ENCODE results near the gene SLC9C1. TPM values are rescaled to one million over a fixed set of nuclear protein-coding genes. Genes with fewer than 3 reads are reported as not detected.

The SLC9C1 gene
- total RNA-seq, 6 experiments from 2014 or later, result not detected

GRCh38 chr3:112104774-112105173, 189.2 kb downstream of the SLC9C1 start:
- no peak overlapping the region for H3K4me3 Mint-ChIP-seq
- peaks cover 10% of the 10 kb centered on the region for H3K36me3 Mint-ChIP-seq (ENCODE audit: low read depth)
- H3K27ac Mint-ChIP-seq, result no peak overlapping the region
- H3K4me1 Mint-ChIP-seq (ENCODE audit: low read depth), result peaks cover 23% of the 10 kb centered on the region
- no peak for DNase-seq
- H3K9me3 Mint-ChIP-seq, result no peaks in the 10 kb centered on the region
- H3K27me3 Mint-ChIP-seq (ENCODE audit: insufficient read depth), result no peaks in the 10 kb centered on the region; the same call in 1 of the 2 replicates
- TF ChIP-seq CTCF (IDR thresholded peaks at IDR 0.05), result no peak

GRCh38 chr3:112101916-112102315, 192.1 kb downstream of the SLC9C1 start:
- peaks cover 21% of the 10 kb centered on the region for H3K36me3 Mint-ChIP-seq (ENCODE audit: low read depth)
- no peak for TF ChIP-seq CTCF (IDR thresholded peaks at IDR 0.05)
- H3K27ac Mint-ChIP-seq, result peak overlapping the region; percentile 61
- no peaks in the 10 kb centered on the region for H3K9me3 Mint-ChIP-seq
- H3K4me3 Mint-ChIP-seq, result peak overlapping the region; percentile 17
- DNase-seq, result peak; percentile 88
- H3K27me3 Mint-ChIP-seq (ENCODE audit: insufficient read depth), result no peaks in the 10 kb centered on the region
- H3K4me1 Mint-ChIP-seq (ENCODE audit: low read depth), result peaks cover 39% of the 10 kb centered on the region

GRCh38 chr3:112097378-112097777, 196.6 kb downstream of the SLC9C1 start:
- Mint-ChIP-seq H3K4me1 (ENCODE audit: low read depth) (peaks cover 67% of the 10 kb centered on the region), H3K4me3 (0 out of 2 replicates have a peak overlapping the region, but pooled peaks have one; percentile 1), H3K36me3 (ENCODE audit: low read depth) (peaks cover 44% of the 10 kb centered on the region), H3K27ac (peak overlapping the region; percentile 37), H3K27me3 (ENCODE audit: insufficient read depth) (no peaks in the 10 kb centered on the region), H3K9me3 (peaks cover 9% of the 10 kb centered on the region)
- TF ChIP-seq CTCF (IDR thresholded peaks at IDR 0.05), result no peak
- DNase-seq, result peak; percentile 99

- H3K9me3 Mint-ChIP-seq, result peaks cover 9% of the 10 kb centered on the region
- peak overlapping the region; percentile 74 for H3K27ac Mint-ChIP-seq
Observed at GRCh38 chr3:112096176-112096575, 197.8 kb downstream of the SLC9C1 start.

GRCh38 chr3:112095731-112096130, 198.3 kb downstream of the SLC9C1 start:
- Mint-ChIP-seq H3K27ac (peak overlapping the region; percentile 74), H3K4me3 (peak overlapping the region; percentile 39), H3K9me3 (peaks cover 9% of the 10 kb centered on the region), H3K36me3 (ENCODE audit: low read depth) (peaks cover 49% of the 10 kb centered on the region), H3K4me1 (ENCODE audit: low read depth) (peaks cover 64% of the 10 kb centered on the region), H3K27me3 (ENCODE audit: insufficient read depth) (no peaks in the 10 kb centered on the region)
- no peak for DNase-seq
- TF ChIP-seq CTCF (IDR thresholded peaks at IDR 0.05), result no peak

More at GRCh38 chr3:112096176-112096575, 197.8 kb downstream of the SLC9C1 start:
- Mint-ChIP-seq H3K36me3 (ENCODE audit: low read depth) (peaks cover 45% of the 10 kb centered on the region), H3K4me3 (peak overlapping the region; percentile 39; the same call in 1 of the 2 replicates), H3K4me1 (ENCODE audit: low read depth) (peaks cover 63% of the 10 kb centered on the region), H3K27me3 (ENCODE audit: insufficient read depth) (no peaks in the 10 kb centered on the region)
- peak; percentile 84 for DNase-seq
- TF ChIP-seq CTCF (IDR thresholded peaks at IDR 0.05), result no peak

- DNase-seq, result no peak
- no peak for TF ChIP-seq CTCF (IDR thresholded peaks at IDR 0.05)
- Mint-ChIP-seq H3K36me3 (ENCODE audit: low read depth) (peaks cover 43% of the 10 kb centered on the region), H3K27me3 (ENCODE audit: insufficient read depth) (no peaks in the 10 kb centered on the region), H3K27ac (peak overlapping the region; percentile 75), H3K9me3 (peaks cover 9% of the 10 kb centered on the region), H3K4me1 (ENCODE audit: low read depth) (peaks cover 84% of the 10 kb centered on the region), H3K4me3 (peak overlapping the region; percentile 71)
Observed at GRCh38 chr3:112093180-112093522, 200.9 kb downstream of the SLC9C1 start.

All from HFFc6 (cell line).